Measurements from ENCODE around the gene GAD2.
"Not testable (repeated sequence)": the region's sequence is repeated elsewhere in the genome, so short reads cannot be mapped to it uniquely, and the experiment has no call there.

Gene GAD2

GRCh38 chr10:26318672-26319071 is 102.1 kb downstream of the GAD2 start:
- DNase-seq (ENCODE audit: low spot score): no peak

- no peak for DNase-seq (ENCODE audit: low spot score)
Observed at GRCh38 chr10:26323219-26323618, 106.6 kb downstream of the GAD2 start.

DNA sequence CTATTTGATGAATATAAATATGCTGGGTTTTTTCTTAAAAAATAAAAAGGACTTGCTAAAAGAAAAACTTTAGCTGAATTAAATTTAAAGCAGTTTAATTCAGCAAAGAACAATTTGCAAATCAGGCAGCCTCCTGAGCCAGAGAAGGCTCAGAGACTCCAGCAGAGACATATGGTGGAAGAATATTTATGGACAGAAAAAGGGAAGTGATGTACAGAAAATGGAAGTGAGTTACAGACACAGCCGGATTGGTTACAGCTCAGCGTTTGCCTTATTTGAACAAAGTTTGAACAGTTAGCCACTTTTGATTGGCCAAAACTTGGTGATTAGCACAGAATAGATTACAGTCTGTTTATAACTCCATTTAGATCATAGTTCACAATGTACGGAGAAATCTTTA is 110.3 kb downstream of the GAD2 start:
- DNase-seq (ENCODE audit: low spot score): no peak

DNA sequence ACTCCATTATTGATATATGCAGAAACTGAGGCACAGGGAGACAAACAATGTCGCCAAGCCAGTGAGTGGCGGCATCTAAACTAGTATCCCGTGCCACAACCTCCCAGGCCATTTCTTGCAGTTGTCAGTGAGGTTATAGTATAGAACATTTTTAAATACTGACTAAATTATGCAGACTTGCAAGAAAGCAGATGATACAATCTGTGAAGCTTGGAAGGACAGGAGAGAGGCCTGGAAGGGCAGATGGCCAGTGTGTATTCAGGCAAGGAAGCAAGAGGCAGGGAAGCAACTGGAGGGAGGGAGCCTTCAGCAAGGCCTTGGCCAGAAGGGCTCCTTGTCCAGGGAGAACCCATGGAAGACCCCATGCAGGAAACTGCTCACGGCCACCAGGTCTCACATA is 111.2 kb downstream of the GAD2 start:
- no peak for DNase-seq (ENCODE audit: low spot score)

- DNase-seq (ENCODE audit: low spot score): no peak
Observed at GRCh38 chr10:26331371-26331770, 114.8 kb downstream of the GAD2 start.

GRCh38 chr10:26334232-26334931 is 117.8 kb downstream of the GAD2 start:
- no peak for DNase-seq (ENCODE audit: low spot score)

GRCh38 chr10:26334932-26335573 is 118.5 kb downstream of the GAD2 start:
- peak; percentile 40 for DNase-seq (ENCODE audit: low spot score)

DNA sequence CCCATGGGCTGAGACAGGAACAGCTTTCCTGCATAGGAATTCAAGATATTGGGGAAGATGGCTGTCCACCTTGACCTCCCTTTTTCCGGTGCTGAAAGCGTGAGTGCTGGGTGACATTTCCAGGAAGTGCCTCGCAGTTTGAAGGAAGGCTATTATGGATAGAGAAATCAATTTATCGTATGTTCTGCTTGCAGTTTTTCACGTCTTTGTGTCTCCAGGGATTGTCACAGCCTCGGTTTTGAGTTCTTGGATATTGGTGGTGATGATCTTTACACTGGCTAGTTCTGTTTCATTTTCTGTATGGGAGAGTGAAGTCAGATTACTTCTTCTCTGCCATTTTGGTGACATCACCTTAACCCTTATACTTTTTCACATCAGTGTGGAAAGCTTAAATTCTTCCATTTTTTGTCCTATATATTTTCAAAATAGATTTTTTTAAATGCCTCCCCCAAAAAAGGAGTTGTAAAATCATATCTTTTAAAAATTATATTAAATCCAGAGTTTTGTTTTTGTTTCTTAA is 119.1 kb downstream of the GAD2 start:
- no peak for DNase-seq (ENCODE audit: low spot score)

DNA sequence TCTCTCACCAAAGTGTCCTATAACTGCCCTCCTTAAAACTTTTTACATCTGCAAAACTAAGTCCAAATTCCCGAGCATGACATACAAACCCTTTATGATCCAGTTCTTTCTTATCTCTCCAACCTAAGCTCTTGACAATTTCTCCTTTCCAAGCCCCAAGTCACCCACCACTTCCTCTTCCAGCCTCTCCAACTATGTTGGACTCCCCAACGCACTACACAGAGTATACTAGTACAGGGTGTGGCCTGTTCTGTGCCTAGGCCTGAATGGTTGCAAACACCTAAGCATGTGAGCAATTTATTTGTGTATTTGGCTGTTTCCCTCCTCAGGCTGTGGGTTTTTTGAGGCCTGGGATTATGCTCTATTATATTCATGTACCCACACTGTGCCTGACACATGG is 120.4 kb downstream of the GAD2 start:
- DNase-seq (ENCODE audit: low spot score): no peak

DNA sequence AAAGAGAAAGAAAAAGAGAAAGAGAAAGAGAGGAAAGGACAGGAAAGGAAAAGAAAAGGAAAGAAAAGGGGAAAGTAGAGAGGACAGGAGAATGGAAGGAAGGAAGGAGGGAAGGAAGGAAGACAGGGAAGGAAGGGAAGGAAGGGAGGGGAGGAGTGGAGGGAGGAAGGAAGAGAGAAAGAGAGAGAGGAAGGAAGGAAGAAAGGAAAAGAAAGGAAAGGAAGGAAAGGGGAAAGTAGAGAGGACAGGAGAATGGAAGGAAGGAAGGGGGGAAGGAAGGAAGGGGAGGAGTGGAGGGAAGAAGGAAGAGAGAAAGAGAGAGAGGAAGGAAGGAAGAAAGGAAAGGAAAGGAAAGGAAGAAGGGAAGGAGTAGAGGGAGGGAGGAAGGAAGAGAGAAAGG is 125.1 kb downstream of the GAD2 start:
- no peak for DNase-seq (ENCODE audit: low spot score)

- DNase-seq (ENCODE audit: low spot score): not testable (repeated sequence)
Observed at GRCh38 chr10:26348821-26349417, 132.3 kb downstream of the GAD2 start.
